UCSD-AML1 (cell line): ENCODE results near the gene SFN.

Experiments used
- DNase-seq: peaks from one replicate; lab custom pipeline; 2025; ENCODE audit not compliant: unreplicated experiment; lab: John Stamatoyannopoulos, UW

The SFN gene

GRCh38 chr1:26910343-26911160, 47.6 kb downstream of the SFN start:
- DNase-seq = no peak

- no peak for DNase-seq
These were observed 48.6 kb downstream of the SFN start for GRCh38 chr1:26911399-26912146.

GRCh38 chr1:26912147-26912490, 49.2 kb downstream of the SFN start:
- no peak for DNase-seq

GRCh38 chr1:26913389-26913753, 50.4 kb downstream of the SFN start:
- DNase-seq = no peak
